Endothelial cell of umbilical vein (primary cell): ENCODE data around the gene TUBG2.

ENCODE experiments used
- POLR2A ChIP-seq: IDR thresholded peaks from 2 replicates; pipeline ENCODE4 v1.6.1; 2012; ENCODE audit warnings: low read depth, mild to moderate bottlenecking, control low read depth, low read length
- TF ChIP-seq, protein P1 (sequence below), 2 donors: IDR thresholded peaks; 1 replicate in 1 of 2; 2 replicates in 1 of 2; pipeline ENCODE4 v1.5.1; 2011; ENCODE audit warnings: low read length in 2 of 2, mild to moderate bottlenecking in 2 of 2, moderate library complexity in 2 of 2, control low read depth in 1 of 2, inconsistent platforms in 1 of 2, low read depth in 1 of 2; ENCODE audit not compliant: insufficient read depth in 1 of 2; ENCODE audit errors: extremely low read depth in 1 of 2

DNA sequence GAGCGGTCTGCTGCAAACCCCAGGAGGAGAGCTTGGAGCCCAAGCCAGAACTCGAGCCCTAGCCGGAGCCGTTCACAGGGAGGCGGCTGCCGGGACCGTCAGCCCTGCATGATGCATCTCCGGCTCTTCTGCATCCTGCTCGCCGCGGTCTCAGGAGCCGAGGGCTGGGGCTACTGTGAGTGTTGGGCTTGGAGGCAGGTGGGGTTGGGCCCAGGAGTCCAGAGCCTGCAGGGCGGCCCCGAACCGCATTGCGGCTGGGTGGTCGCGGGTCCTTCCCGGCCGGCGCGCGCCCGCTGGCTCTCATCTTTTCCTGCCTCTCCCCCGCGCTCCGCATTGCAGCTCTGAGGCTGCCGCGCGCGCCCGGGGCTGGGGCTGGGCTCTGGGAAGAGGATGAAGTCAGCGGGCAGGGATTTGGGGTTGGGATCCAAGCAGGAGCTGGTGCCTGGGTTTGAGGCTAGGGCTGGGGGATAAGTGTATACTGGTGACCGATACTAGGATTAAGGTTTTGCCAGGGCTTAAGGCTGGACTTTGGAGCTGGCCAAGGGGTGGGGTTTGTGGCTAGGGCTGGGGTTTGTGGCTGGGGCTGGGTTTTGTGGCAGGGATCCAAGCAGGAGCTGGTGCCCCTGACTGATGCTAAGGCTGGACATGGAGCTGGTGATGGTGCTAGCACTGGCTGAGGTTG is 23.8 kb downstream of the TUBG2 start:
- TF ChIP-seq, protein P1, sequence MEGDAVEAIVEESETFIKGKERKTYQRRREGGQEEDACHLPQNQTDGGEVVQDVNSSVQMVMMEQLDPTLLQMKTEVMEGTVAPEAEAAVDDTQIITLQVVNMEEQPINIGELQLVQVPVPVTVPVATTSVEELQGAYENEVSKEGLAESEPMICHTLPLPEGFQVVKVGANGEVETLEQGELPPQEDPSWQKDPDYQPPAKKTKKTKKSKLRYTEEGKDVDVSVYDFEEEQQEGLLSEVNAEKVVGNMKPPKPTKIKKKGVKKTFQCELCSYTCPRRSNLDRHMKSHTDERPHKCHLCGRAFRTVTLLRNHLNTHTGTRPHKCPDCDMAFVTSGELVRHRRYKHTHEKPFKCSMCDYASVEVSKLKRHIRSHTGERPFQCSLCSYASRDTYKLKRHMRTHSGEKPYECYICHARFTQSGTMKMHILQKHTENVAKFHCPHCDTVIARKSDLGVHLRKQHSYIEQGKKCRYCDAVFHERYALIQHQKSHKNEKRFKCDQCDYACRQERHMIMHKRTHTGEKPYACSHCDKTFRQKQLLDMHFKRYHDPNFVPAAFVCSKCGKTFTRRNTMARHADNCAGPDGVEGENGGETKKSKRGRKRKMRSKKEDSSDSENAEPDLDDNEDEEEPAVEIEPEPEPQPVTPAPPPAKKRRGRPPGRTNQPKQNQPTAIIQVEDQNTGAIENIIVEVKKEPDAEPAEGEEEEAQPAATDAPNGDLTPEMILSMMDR (IDR thresholded peaks at IDR 0.05; ENCODE audit: extremely low read depth in 1 of 2, insufficient read depth in 1 of 2, low read depth in 1 of 2, low read length in 2 of 2) = no peak
- no peak for TF ChIP-seq POLR2A
